Right atrium auricular region (tissue), 2 donors: ENCODE data around the gene CCDC102B. TPM values are rescaled to one million over a fixed set of nuclear protein-coding genes. Genes with fewer than 3 reads are reported as not detected.

Experiments used
- DNase-seq: peaks from one replicate; pipeline ENCODE4 v3.0.0-alpha.2; 2019; ENCODE audit warnings: low spot score
- H3K27ac ChIP-seq, 2 donors: fragments of 200-600 bp; sonication (generic); 1 replicate in 1 of 2; 2 replicates in 1 of 2; pipeline ENCODE4 v1.5.1; 2016 to 2019
- H3K27me3 ChIP-seq, 2 donors: fragments of 200-600 bp; sonication (generic); one replicate each; pipeline versions ENCODE4 v1.5.1 to v1.6.0; 2017 to 2019
- H3K36me3 ChIP-seq: fragments of 200-600 bp; sonication (generic); one replicate; pipeline ENCODE4 v1.5.1; 2016
- H3K4me1 ChIP-seq, 2 donors: fragments of 200-600 bp; sonication (generic); one replicate each; pipeline versions ENCODE4 v1.5.1 to v1.6.0; 2017 to 2019
- H3K4me3 ChIP-seq, 2 donors: fragments of 200-600 bp; sonication (generic); 1 replicate in 1 of 2; 2 replicates in 1 of 2; pipeline ENCODE4 v1.5.1; 2017 to 2019; ENCODE audit warnings: mild to moderate bottlenecking in 1 of 2, moderate library complexity in 1 of 2
- H3K9me3 ChIP-seq, 2 donors: fragments of 200-600 bp; sonication (generic); one replicate each; pipeline ENCODE4 v1.5.1; 2019
- CTCF ChIP-seq, 2 donors: fragments of 200-600 bp; sonication (generic); IDR thresholded peaks; one replicate each; pipeline ENCODE4 v1.5.1; 2019; ENCODE audit warnings: antibody characterized with exemption in 2 of 2
- total RNA-seq, 2 donors: library from RNA; depleted of rRNA; stranded (reverse); fragments of >200 nt; gene quantifications; one replicate each; pipeline ENCODE4 v1.1.0, GENCODE V29; 2016

Gene CCDC102B
- total RNA-seq, 2 donors from 2014 or later: 2.5 to 5.9 TPM

GRCh38 chr18:69008538-69008937 lies 210.7 kb downstream of the CCDC102B start:
- H3K27ac ChIP-seq: no peak overlapping the region
- no peak for DNase-seq
- no peak for TF ChIP-seq CTCF (IDR thresholded peaks at IDR 0.05)

GRCh38 chr18:69021211-69021805 lies 223.4 kb downstream of the CCDC102B start:
- H3K9me3 ChIP-seq: no peaks in the 10 kb centered on the region
- H3K27me3 ChIP-seq: no peaks in the 10 kb centered on the region
- no peak overlapping the region for H3K27ac ChIP-seq
- no peak overlapping the region for H3K4me3 ChIP-seq
- no peaks in the 10 kb centered on the region for H3K4me1 ChIP-seq
- DNase-seq: no peak
- no peaks in the 10 kb centered on the region for H3K36me3 ChIP-seq
- no peak for TF ChIP-seq CTCF (IDR thresholded peaks at IDR 0.05)

More at GRCh38 chr18:69008538-69008937, 210.7 kb downstream of the CCDC102B start:
- Histone ChIP-seq H3K27me3 (no peaks in the 10 kb centered on the region), H3K9me3 (no peaks in the 10 kb centered on the region), H3K4me3 (no peak overlapping the region), H3K36me3 (no peaks in the 10 kb centered on the region), H3K4me1 (no peaks in the 10 kb centered on the region)

- Histone ChIP-seq H3K27ac (no peak overlapping the region), H3K9me3 (no peaks in the 10 kb centered on the region), H3K36me3 (no peaks in the 10 kb centered on the region), H3K4me1 (no peaks in the 10 kb centered on the region), H3K4me3 (no peak overlapping the region), H3K27me3 (no peaks in the 10 kb centered on the region)
- no peak for TF ChIP-seq CTCF (IDR thresholded peaks at IDR 0.05)
- DNase-seq: no peak
These were observed 224.5 kb downstream of the CCDC102B start for GRCh38 chr18:69022426-69022825.

- Histone ChIP-seq H3K27ac (no peak overlapping the region), H3K27me3 (no peaks in the 10 kb centered on the region), H3K9me3 (no peaks in the 10 kb centered on the region), H3K36me3 (no peaks in the 10 kb centered on the region), H3K4me1 (no peaks in the 10 kb centered on the region), H3K4me3 (no peak overlapping the region)
- no peak for TF ChIP-seq CTCF (IDR thresholded peaks at IDR 0.05)
- DNase-seq: no peak
These were observed 233.7 kb downstream of the CCDC102B start for GRCh38 chr18:69031571-69031970.

- Histone ChIP-seq H3K4me3 (no peak overlapping the region), H3K9me3 (no peaks in the 10 kb centered on the region), H3K27me3 (no peaks in the 10 kb centered on the region)
These were observed 234.1 kb downstream of the CCDC102B start for GRCh38 chr18:69032009-69032408.

More at GRCh38 chr18:69032009-69032408, 234.1 kb downstream of the CCDC102B start:
- no peak for DNase-seq
- Histone ChIP-seq H3K4me1 (no peaks in the 10 kb centered on the region), H3K36me3 (no peaks in the 10 kb centered on the region), H3K27ac (no peak overlapping the region)
- TF ChIP-seq CTCF (IDR thresholded peaks at IDR 0.05): no peak
